ENCODE results near the gene CCR7.

CCR7 gene, protein sequence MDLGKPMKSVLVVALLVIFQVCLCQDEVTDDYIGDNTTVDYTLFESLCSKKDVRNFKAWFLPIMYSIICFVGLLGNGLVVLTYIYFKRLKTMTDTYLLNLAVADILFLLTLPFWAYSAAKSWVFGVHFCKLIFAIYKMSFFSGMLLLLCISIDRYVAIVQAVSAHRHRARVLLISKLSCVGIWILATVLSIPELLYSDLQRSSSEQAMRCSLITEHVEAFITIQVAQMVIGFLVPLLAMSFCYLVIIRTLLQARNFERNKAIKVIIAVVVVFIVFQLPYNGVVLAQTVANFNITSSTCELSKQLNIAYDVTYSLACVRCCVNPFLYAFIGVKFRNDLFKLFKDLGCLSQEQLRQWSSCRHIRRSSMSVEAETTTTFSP

DNA sequence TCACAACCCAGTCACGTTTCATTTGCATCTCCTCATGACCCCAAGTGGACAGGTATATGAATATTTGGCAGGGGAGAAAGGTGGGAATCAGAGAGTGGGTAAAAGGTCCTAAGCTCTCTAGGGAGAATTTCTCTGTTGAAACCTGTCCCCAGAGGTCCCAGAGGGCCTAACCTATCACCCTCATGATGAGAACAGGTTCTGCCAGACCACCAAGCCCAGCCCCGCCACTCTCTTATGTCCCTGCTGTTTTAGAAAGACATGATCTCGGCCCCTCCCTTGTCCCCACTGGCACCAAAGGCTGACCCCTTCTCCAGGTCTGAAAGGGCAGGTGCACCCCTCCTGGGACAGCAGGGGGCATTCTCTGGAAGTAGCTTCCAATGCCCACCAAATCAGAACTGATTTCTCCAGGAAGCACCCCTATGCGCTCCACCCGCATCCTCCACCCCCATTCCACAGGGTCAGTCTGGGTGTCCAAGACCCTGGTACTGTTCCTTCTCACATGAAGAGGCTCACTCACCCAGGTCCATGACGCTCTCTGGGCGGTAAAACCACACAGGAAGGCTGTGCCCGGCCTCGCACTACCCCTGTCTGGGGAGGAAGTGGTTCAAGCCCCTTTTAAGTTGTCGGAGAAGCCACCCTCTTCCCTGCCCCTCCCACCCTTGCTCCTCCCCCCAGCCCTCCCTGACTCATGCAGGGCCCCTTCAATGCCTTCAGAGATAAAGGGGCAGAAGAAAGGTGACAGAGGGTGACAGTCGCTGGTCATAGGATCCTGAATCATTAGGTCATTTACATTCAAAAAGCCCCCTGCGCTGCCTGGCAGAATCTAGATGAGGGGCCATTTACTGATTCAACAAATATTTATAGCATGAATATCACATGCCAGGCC, at the start of gene CCR7:
Gene CCR7, minus strand, starts transcription at position 590 of the 886 bp plus-strand sequence. Its CDS starts 63 bp downstream, at position 527.
- DNase-seq: peak; percentile 85

DNA sequence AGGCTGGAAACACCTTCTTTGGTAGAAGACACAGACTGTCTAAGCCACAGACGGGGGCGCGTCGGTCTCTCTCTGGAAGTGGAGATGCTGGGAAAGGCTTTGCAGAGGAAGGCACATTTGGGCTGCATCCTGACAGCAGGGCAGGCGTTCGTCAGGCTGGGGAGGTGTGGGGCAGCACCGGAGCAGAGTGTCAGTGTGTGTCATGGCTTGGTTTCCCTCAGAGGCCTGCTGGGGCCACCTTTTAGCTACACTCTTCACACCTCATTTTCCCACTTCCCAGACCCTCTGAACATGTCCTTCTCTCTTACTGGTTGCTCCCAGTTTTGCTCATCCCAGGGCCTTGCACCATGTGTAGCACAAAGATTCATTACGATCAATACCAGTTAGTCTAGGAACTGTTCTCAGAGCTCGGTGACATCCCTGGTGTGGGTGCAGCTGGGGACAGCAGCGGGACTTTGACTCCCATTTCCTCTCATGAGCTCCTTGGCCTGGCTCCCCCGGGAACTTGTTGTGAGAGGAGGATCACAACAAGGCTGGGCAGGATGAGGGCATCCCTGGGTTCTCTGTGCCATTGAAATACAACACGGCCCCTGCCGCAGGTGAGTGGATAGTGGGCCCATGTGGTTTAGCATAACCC, 49.3 kb upstream of the CCR7 start:
- DNase-seq: no peak

DNA sequence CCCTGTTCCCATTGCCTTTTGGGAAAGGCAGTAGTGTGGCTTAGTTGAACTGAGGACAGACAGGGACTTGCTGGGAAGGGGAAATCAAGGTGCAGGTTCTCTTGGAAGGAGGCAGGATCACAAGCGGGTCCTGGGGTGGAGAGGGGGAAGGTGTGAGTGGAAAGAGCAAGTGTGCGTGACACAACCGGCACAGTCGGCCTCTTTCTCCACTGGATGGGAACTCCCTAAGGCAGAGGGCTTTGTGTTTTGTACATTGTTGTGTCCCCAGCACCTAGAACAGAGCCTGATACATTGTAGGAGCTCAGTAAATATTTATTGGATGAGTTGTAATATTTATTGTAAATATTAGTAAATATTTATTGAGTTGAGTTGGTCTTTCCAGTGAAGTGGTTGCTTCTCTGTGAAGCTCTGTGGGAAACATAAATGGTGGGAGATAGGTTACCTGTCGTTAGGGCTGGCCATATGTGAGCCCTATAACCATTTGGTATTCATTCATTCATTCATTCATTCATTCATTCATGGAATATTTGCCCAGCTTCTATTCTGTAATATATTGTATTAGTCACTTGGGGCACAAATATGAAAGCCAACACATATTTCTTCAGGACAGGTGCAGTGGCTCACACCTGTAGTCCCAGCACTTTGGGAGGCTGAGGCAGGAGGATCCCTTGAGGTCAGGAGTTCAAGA, 48.3 kb upstream of the CCR7 start:
- DNase-seq: no peak

DNA sequence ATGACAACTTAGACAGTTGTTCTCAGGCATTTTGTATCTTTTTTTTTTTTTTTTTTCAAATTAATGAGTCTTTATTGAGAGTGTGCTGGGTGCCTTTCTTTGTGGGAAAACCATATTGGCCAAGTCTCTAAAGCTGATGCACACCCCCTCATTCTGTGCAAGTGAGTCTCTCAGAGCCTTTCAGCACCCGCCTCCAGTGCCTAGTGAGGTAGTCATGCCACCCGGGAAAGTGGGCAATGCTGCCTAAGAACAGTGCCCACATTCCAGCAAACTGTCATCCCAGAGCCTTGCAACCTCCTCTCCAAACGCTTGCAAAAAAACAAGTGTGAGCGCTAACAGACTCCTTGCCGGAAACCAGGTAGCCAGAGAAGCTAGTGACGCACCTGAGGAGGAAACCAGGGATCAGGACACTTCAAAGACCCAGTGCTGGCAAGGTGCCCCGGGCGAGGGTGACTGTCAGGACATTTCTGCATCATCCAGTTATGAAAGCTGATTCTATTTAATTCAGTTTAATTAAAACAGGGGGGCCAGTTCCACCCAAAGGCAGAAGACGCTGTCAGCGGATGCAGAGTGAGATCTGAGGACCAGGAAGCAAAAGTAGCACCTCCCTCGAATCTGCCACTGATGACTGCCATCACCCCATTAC, 47.5 kb upstream of the CCR7 start:
- DNase-seq: peak; percentile 79

DNA sequence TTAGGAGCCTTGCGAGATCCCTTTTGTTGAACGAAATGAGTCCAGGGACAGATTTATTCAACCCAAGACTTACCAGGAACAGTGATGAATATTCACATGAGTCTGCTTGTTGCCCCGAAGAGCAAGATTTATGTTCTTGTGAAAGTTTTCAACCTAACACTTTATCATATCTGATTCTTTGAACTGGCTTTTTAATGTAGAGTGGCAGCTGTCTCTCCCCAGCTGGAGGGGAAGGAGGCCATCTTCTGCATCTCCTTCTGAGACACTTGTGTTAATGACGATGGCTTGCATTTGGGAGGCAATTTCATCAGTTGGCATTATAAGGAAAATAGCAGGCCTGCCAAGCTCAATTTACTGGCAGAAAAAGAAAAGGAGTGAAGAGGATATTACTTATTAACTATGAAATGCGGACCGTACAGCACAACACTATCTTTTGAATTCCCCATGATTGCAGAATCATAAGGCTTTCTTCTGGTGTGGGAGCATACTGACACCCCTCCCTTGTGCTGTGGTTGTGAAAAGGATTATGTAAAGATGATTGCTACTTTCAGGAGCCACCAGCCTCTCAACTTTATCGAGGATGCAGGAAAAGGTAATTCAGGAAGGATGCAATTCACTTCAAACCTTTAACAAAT, 46.7 kb upstream of the CCR7 start:
- no peak for DNase-seq

DNA sequence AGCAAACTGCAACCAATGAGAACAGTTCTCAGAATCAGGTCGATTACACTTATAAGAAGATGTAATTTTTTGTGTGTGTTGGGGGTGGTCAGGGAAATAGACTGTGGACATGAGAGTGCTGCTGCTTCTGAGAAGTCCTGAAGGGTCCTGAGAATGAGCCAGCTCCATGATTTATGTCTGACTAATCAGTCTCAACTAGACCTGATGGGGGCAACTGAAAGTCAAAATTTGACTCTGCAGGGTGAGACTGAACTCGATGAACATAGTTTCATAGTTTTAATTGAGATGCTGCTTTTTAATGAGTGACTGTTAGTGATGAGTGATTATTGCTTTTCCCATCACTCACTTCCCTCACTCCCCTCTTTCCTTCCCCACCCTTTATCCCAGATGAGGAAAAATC, 45.1 kb upstream of the CCR7 start:
- DNase-seq: no peak

DNA sequence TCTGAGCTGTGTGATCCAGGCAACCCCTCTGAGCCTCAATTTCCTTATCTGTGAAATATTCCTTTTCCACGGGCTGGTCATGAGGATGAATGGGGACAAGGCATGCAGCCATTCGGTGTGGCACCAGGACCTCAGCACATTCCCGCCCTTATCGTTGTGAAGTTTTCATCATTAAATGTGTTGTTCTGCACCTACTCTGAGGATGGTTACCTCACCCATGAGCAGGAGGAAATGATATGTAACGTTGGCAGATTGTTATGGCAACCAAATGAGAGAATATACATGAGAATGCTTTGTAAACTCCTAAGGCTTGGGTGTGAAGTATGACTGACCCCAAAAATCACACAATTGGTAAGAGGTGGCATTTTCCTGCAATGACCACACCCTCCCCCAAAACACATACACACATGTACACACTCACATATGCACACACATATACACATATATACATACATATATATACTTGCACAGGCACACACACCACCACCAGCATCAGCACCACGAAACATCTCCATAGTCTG, 42.8 kb upstream of the CCR7 start:
- DNase-seq: no peak

DNA sequence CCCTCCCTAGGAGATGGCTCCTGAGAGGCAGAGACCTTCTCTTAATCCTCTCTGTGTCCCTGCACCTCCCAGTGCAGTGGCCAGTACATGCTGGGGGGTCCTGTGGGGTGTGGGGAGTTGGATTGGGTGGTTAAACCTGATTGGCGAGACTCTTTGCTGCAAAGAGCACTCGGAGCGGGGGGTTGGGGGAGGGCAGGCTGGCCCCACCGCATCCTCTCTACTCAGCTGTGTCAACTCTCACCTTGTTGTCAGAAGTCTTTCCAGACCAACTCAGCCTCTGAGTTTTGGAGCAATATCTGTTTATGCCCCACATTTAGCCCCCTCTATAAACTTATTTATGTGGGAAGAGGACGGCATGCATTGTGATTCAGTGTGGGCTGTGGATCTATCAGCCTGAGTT, 42.4 kb upstream of the CCR7 start:
- peak; percentile 54 for DNase-seq

DNA sequence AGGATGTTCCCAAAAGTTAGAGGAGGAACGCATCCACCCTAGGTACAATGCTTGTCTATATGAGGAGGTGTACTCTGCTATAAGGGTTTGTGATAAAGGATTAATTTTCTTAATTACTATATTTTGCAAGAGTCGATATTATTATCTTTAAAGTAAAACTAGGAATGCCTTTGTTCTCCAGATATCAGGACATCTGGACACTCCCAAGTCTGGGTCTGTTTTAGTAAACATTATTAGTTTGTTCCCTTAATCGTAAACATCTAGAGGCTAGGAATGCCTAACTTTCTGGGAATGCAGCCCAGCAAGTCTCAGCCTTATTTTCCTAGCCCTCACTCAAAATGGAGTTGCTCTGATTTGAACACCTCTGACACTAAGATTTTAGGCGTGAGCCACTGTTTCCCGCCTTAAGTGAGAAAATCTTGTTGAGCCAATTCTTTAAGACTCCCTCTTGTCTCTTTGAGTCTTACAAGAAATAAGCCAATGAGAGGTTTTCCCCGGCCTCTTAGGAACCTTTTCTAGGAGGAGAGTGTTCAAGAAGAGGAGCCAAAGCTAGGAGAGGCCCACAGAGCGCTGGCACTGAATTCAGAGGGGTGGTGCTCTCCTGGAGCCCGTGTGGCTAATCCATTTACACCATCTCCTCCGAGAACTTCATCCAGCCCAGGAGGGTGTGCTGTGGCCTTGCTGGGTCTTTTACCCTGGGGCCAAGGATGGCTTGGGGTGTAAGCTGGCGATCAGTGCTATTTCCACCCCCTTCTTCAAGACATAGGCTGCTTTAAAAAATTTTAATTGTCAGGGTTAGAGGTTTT, 41.5 kb upstream of the CCR7 start:
- no peak for DNase-seq

DNA sequence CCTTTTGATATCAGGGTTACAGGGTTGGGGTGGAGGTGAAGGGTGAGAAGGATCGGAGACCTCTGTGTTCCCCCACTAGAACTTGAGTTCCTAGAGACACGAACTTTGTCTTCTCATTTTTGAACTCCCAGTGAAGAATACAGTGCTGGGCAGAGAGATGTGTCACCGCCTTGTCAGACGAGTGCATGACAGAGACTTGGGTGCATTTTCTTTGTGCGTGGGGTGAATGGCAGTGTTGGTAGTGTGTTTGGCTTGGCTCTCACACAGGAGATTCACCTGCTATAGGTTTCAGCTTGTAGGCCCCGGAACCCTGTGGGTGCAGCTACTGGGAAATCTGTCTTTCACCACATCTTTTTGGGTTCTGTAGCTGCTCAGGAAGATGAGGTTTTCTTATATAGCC, 40.0 kb upstream of the CCR7 start:
- DNase-seq: peak; percentile 82

DNA sequence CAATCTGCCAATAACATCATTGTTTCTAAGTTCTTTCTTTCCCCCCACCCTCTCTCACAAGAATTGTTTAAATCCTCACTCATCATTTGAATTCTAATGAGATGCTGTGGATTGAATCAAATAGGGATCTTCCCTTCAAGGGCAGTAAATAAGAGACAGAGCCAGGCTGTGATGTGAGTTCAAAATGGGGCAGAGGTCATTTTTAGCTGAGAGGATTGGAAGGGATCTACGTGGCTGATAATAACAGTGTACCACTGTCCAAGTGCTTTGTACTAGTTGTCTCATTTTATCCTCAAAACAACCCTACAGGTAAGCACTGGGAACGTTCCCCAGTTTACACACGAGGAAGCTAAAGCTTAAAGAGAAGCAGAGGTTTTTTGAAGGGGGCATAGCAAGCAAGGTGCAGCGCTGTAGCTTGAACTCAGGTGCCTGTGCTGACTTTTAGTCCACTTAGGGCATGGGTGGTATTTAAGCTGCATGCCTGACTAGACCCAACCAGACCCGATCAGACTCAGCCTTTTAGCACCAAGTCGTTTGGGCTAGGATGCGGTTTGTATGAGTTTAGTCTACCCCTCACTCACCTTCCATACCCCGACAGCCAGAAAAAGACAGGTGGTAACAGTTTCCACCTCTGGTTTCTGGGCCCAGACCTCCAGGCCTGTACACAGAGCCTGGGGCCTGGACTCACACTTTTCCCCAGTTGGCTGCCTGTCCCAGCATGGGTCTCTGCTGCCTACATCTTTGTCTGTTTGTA, 39.2 kb upstream of the CCR7 start:
- DNase-seq: no peak

DNA sequence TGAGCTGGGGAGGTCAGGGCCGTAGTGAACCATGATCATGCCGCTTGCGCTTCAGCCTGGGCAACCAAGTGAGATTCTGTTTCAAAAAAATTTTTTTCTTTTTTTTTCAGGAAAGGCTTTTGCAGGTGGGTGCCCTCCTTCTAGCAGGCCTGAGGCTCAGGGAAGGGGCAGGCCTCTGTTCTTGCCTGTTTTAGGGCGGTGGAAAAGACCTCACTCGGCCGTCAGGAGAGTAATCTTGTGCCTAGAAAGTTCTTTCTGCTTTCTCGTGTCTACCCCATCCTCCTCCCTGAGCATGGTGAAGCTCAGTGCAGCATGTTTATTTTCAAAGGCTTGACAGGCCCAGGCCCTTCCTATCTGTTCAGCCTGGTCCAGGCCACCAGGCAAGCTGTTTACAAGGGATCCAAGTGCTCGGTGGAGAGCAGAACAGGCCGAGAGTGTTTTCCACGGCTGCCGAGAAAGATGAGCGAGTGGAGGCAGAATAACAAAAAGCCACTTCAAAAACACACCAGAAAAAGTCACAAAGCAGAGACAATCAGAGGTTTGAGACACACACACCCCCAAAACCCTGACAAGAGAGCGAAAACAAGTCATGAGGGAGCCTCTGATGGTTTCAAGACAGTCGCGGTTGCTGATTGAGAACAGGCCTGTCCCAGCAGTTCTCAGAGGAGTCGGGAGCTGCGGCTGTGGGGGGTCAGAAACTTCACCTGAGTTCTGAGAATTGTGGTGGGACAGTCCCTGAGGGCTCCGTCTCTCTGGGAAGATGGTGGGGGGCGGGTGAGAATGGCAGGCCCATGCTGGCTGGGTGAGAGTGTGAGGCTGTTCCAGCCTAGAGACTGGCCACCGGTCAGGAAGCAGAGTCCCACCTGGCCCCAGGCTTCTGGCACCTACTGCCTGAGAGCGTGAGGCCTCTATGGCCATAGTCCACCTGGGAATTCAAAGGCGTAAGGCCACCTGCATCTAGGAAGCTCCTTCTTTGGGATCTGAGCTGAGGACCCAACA, 37.5 kb upstream of the CCR7 start:
- peak; percentile 87 for DNase-seq

DNA sequence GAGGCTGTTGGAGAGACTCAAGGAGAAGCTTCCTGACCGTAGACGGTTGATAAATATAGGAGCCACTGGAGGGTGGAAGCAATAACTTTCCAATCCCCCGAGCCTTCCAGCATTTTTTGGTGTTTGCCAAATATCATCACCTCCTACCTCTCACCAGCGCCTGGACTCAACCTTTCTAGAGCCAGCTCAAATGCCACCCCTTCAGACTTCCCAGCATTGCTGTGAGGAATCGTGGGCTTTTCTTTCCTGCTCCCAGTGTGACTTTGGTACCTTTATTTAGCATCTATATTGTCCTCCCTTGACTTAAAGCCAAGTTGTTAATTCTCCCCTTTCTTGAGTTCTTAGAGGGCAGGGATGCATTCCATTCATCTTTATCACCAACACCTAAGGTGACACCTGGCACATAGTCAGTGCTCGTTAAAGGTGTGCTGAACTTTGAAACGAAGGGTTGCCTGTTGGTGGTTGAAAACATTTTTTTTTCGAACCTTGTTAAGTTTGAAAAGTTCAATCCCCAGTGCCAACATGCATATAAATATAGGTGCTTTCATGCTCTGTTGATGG, 35.3 kb upstream of the CCR7 start:
- no peak for DNase-seq

DNA sequence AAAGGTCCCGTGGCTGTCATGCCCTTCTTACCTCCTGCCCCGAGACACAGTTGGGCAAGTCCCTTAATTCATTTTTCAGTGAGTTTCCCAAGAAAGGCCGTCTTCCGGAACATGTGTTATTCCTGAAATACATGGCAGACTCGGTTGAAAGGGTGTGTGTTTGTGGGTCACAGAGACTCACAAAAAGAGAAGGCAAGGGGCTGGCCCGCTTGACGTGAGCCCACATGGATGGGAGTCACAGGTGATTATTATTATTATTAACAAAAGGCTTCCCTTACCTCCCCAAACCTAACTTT, 34.1 kb upstream of the CCR7 start:
- DNase-seq: no peak

DNA sequence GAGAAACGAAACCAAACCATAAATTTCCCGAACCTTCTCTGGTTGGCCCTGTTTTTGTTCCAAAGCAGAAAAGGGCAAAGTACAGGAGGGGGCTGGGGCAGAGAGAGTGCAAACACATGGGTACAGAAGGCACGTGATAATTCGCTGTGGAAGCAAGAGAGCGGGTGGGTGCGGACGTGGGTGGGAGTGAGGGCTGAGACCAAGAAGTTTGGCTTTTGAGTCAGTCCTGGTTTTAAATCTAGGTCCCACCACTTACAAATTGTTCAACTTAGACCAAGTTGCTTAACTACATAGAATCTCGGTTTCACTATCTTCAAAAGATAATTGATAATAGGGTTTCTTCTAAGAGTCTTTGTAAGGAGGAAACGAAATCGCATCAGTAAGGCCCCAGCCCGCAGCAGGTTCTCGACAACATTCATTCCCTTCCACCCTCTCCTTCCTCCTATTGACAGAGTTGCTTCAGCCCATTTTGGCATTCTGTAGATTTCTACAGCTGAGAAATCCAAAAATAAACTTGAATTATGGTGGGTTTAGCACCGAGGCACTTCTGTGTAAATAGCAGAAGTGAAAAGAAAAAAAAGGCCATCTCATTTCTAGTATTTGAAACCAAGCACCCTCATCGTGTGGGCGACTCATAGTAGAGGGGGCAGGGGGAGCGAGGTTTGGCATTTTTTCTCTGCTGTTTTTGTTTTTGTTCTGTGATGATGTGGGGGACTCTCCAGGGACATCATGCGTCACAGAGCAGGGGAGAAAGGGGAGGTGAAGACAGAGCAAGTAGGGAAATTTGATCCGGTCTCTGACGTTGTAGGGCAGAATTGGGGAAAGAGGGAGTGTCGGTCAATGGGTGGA, 33.6 kb upstream of the CCR7 start:
- peak; percentile 89 for DNase-seq

DNA sequence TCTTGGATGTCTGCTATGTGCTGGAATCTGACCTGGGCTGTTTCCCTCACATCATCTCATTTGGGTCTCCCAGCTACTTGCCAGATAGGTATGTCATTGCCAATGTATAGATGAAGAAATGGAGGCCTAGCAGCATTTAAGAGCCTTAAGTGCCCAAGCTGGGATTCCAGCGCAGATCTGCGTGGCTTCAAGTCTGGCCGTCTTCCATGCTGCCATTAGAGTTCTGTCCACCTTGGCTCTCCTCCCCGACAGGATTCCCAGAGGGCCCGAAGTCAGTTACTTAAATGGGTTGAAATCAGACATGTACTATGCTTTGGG, 33.0 kb upstream of the CCR7 start:
- DNase-seq: no peak

DNA sequence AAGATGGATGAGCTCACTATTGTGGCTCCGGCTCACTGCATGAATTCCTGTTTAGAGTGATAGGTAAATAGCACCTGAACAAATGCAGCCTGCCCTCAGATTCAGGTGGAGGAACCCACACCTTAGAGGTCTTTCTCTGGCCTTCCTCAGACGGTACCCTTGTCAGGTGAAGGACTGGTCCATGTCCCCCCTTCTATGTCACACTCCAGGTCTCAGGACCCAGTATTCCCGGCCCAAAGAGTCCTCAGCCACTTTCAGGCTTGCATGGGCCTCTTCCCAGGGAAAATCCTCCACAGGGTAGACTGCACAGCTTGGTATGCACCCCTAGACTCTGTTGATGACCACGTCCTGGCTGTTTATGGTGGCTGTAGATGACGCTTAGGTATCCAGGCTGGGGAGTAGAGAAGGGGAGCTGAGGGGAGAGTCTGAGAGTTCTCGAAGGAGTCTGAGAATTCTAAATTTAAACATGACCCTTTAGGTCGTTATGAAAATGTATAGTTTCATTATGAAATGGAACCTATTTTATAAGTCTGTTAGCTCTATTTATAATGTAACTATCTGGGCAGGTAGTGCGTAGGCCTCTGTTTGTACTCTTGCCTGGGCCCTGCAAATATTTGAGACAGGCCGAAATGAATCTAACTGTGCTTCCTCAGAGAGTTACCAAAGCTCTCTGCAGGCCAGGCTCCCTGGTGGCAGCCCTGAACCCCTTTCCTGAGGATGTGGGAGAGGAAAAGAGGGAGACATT, 32.5 kb upstream of the CCR7 start:
- no peak for DNase-seq
